CD4-positive, alpha-beta T cell treated with Interleukin-10 for 1 hour (primary cell): Measurements from ENCODE around the gene FA2H.
"Not testable (repeated sequence)": the region's sequence is repeated elsewhere in the genome, so short reads cannot be mapped to it uniquely, and the experiment has no call there.

Source experiments
- DNase-seq: peaks from one replicate; pipeline ENCODE4 v3.0.0-alpha.2; 2020

Gene FA2H

GRCh38 chr16:74769586-74770190, 4.9 kb downstream of the FA2H start:
- no peak for DNase-seq

GRCh38 chr16:74768239-74768638, 6.4 kb downstream of the FA2H start:
- DNase-seq, result no peak

GRCh38 chr16:74767749-74768148, 6.9 kb downstream of the FA2H start:
- no peak for DNase-seq

GRCh38 chr16:74766729-74767128, 7.9 kb downstream of the FA2H start:
- no peak for DNase-seq

GRCh38 chr16:74764184-74764583, 10.4 kb downstream of the FA2H start:
- not testable (repeated sequence) for DNase-seq

- no peak for DNase-seq
These were observed 13.0 kb downstream of the FA2H start for GRCh38 chr16:74761665-74762064.

- DNase-seq, result peak; percentile 3
These were observed 14.4 kb downstream of the FA2H start for GRCh38 chr16:74760007-74760767.

GRCh38 chr16:74759564-74759963, 15.1 kb downstream of the FA2H start:
- DNase-seq, result no peak

- DNase-seq, result no peak
These were observed 15.8 kb downstream of the FA2H start for GRCh38 chr16:74758801-74759200.

GRCh38 chr16:74757349-74757748, 17.3 kb downstream of the FA2H start:
- no peak for DNase-seq

GRCh38 chr16:74756203-74756602, 18.4 kb downstream of the FA2H start:
- DNase-seq, result no peak

- DNase-seq, result no peak
These were observed 21.4 kb downstream of the FA2H start for GRCh38 chr16:74753180-74753579.

- DNase-seq, result no peak
These were observed 21.9 kb downstream of the FA2H start for GRCh38 chr16:74752756-74753155.

GRCh38 chr16:74752258-74752657, 22.4 kb downstream of the FA2H start:
- DNase-seq, result no peak

GRCh38 chr16:74751658-74752057, 23.0 kb downstream of the FA2H start:
- DNase-seq, result no peak

GRCh38 chr16:74749291-74750055, 25.1 kb downstream of the FA2H start:
- no peak for DNase-seq

- DNase-seq, result no peak
These were observed 26.0 kb downstream of the FA2H start for GRCh38 chr16:74748616-74749026.

- no peak for DNase-seq
These were observed 26.7 kb downstream of the FA2H start for GRCh38 chr16:74747716-74748615.

GRCh38 chr16:74745926-74746325, 28.7 kb downstream of the FA2H start:
- no peak for DNase-seq

GRCh38 chr16:74745109-74745615, 29.5 kb downstream of the FA2H start:
- DNase-seq, result no peak

- DNase-seq, result no peak
These were observed 30.1 kb downstream of the FA2H start for GRCh38 chr16:74744566-74744965.

- DNase-seq, result no peak
These were observed 30.8 kb downstream of the FA2H start for GRCh38 chr16:74743668-74744299.
